Measurements from ENCODE around the gene COL26A1. TPM values are rescaled to one million over a fixed set of nuclear protein-coding genes. Genes with fewer than 3 reads are reported as not detected.

The COL26A1 gene
- total and polyA plus RNA-seq, 2 of the 4 experiments (the other 2 are of a cell fraction): not detected

DNA sequence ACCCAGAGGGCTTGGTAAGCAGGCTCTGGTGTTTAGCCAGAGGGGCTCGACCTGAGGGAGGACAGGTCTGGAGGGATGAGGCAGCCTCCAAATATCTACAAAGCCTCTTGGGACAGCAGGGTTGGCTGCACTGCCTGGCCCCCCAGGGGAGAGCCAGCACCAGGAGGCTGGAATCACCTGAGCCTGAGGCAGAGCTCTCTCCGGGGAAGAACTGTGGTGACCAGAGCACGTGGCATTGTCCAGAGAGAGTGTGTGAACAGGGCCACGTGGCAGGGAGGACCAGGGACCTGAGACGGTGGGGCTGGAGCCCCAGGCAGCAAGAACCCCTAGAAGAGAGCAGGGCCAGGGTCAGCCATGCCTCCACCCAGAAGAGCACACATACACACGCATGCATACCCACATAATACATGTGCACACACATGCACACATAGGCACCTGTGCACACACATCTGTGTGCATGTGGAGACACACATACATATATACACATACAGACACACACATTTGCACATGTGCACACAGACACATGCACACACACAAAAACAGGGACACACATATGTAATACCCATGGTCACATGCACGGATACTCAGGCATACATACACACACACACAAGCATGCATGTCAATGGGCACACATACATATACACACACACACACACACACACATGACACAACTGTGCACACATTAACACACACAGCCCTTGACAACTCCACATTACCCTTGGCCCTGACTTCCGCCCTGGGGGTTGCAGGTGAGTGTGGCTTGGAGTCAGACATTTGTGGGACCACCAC is 171.5 kb downstream of the COL26A1 start:
- DNase-seq (no peak), ATAC-seq (ENCODE audit: low read depth) (no peak)
- Histone ChIP-seq H3K27ac (ENCODE audit: insufficient read depth, low read length) (no peak overlapping the region), H4K8ac (ENCODE audit: low read depth in 2 of 2, low read length in 2 of 2) (no peak overlapping the region), H3K27me3 (ENCODE audit: control insufficient read depth, insufficient read depth, low read length) (peaks cover 4% of the 10 kb centered on the region; the same call in 1 of the 2 replicates), H2BK15ac (ENCODE audit: low read depth, low read length) (no peak overlapping the region), H2BK120ac (ENCODE audit: low read depth, low read length) (no peak overlapping the region), H3K9me1 (ENCODE audit: insufficient read depth, low read length) (no peaks in the 10 kb centered on the region), H3K36me3 (ENCODE audit: control insufficient read depth, insufficient read depth, low read length) (no peaks in the 10 kb centered on the region), H4K20me1 (ENCODE audit: insufficient read depth, low read length) (no peaks in the 10 kb centered on the region), H3K79me1 (ENCODE audit: low read depth in 1 of 2, low read length in 2 of 2) (no peaks in the 10 kb centered on the region), H2BK20ac (ENCODE audit: low read depth, low read length) (no peak overlapping the region), H2AK9ac (replicated peaks; ENCODE audit: low read depth, low read length, poor library complexity) (no peak overlapping the region), H3K9ac (ENCODE audit: low read depth, low read length) (no peak overlapping the region), H3K4ac (ENCODE audit: low read depth, low read length) (no peak overlapping the region), H3K4me1 (ENCODE audit: control insufficient read depth, insufficient read depth, low read length) (peaks cover 12% of the 10 kb centered on the region; the same call in 1 of the 2 replicates), H3K23ac (ENCODE audit: low read depth, low read length) (no peak overlapping the region), H4K5ac (ENCODE audit: low read depth, low read length) (no peak overlapping the region), H4K91ac (ENCODE audit: insufficient read depth, low read depth, low read length) (no peak overlapping the region), H3K14ac (replicated peaks; ENCODE audit: low read depth, low read length) (no peak overlapping the region), H2BK5ac (ENCODE audit: low read depth, low read length, poor library complexity, severe bottlenecking) (no peak overlapping the region), H2AFZ (replicated peaks; ENCODE audit: low read length, poor library complexity) (no peak overlapping the region), H3K4me2 (ENCODE audit: low read depth, low read length) (no peak overlapping the region), H2AK5ac (ENCODE audit: low read depth, low read length) (no peak overlapping the region), H3K56ac (ENCODE audit: extremely low read depth, insufficient read depth, low read length) (no peak overlapping the region), H3K18ac (ENCODE audit: low read depth, low read length) (no peak overlapping the region), H3K9me3 (ENCODE audit: control insufficient read depth, insufficient read depth, low read length) (peaks cover 5% of the 10 kb centered on the region), H3K4me3 (ENCODE audit: insufficient read depth, low read depth, low read length) (no peak overlapping the region)
- in situ Hi-C loops (cut with MboI; ENCODE audit: low sequenced_read_pairs) (no loop called here), dilution Hi-C loops (cut with HindIII; ENCODE audit: low sequenced_read_pairs, unreplicated experiment) (no loop called here), intact Hi-C loops (cut with micrococcal nuclease) (no loop called here)
- TF ChIP-seq, protein P1, sequence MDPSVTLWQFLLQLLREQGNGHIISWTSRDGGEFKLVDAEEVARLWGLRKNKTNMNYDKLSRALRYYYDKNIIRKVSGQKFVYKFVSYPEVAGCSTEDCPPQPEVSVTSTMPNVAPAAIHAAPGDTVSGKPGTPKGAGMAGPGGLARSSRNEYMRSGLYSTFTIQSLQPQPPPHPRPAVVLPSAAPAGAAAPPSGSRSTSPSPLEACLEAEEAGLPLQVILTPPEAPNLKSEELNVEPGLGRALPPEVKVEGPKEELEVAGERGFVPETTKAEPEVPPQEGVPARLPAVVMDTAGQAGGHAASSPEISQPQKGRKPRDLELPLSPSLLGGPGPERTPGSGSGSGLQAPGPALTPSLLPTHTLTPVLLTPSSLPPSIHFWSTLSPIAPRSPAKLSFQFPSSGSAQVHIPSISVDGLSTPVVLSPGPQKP (IDR thresholded peaks at IDR 0.05; ENCODE audit: borderline replicate concordance, low read depth, low read length): no peak
- no peak for TF ChIP-seq RAD21 (IDR thresholded peaks at IDR 0.05; ENCODE audit: low read length)
- TF ChIP-seq CHD1 (IDR thresholded peaks at IDR 0.05; ENCODE audit: low read depth, low read length): no peak
- TF ChIP-seq RFX5 (IDR thresholded peaks at IDR 0.05; ENCODE audit: low read depth, low read length): no peak
- TF ChIP-seq, protein P2, sequence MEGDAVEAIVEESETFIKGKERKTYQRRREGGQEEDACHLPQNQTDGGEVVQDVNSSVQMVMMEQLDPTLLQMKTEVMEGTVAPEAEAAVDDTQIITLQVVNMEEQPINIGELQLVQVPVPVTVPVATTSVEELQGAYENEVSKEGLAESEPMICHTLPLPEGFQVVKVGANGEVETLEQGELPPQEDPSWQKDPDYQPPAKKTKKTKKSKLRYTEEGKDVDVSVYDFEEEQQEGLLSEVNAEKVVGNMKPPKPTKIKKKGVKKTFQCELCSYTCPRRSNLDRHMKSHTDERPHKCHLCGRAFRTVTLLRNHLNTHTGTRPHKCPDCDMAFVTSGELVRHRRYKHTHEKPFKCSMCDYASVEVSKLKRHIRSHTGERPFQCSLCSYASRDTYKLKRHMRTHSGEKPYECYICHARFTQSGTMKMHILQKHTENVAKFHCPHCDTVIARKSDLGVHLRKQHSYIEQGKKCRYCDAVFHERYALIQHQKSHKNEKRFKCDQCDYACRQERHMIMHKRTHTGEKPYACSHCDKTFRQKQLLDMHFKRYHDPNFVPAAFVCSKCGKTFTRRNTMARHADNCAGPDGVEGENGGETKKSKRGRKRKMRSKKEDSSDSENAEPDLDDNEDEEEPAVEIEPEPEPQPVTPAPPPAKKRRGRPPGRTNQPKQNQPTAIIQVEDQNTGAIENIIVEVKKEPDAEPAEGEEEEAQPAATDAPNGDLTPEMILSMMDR (conservative IDR thresholded peaks at IDR 0.05; ENCODE audit: low read depth, low read length): no peak
- TF ChIP-seq MAFK (IDR thresholded peaks at IDR 0.05; ENCODE audit: low read depth, low read length): no peak
- no peak for TF ChIP-seq CEBPB (IDR thresholded peaks at IDR 0.05; ENCODE audit: low read depth, low read length)
- TF ChIP-seq BHLHE40 (IDR thresholded peaks at IDR 0.05; ENCODE audit: low read depth, low read length): no peak
- no peak for TF ChIP-seq POLR2A (IDR thresholded peaks at IDR 0.05; ENCODE audit: low read depth, low read length)
- no peak for TF ChIP-seq RCOR1 (IDR thresholded peaks at IDR 0.05; ENCODE audit: insufficient replicate concordance, low read length)
- no peak for TF ChIP-seq FOS (IDR thresholded peaks at IDR 0.05; ENCODE audit: low read depth, low read length)
- no peak for TF ChIP-seq SMC3 (IDR thresholded peaks at IDR 0.05; ENCODE audit: low read depth, low read length)
- no TSS peak for BruUV-seq (replicated peaks)
- WGBS, 2 experiments (ENCODE audit: extremely low coverage in 2 of 2, insufficient read length in 1 of 2): 89% methylated on average over 5 of the region's 8 CpGs; no CpG with 5 or more reads in 1 of the 2 experiments
- POLR2A ChIA-PET (ENCODE audit: unreplicated experiment): no interaction called here
- CTCF ChIA-PET: no interaction called here
